ENCODE measurements around the gene LDLRAD2. TPM values are rescaled to one million over a fixed set of nuclear protein-coding genes. Genes with fewer than 3 reads are reported as not detected.

Gene LDLRAD2
- total RNA-seq, 1 experiment from 2014 or later = not detected

DNA sequence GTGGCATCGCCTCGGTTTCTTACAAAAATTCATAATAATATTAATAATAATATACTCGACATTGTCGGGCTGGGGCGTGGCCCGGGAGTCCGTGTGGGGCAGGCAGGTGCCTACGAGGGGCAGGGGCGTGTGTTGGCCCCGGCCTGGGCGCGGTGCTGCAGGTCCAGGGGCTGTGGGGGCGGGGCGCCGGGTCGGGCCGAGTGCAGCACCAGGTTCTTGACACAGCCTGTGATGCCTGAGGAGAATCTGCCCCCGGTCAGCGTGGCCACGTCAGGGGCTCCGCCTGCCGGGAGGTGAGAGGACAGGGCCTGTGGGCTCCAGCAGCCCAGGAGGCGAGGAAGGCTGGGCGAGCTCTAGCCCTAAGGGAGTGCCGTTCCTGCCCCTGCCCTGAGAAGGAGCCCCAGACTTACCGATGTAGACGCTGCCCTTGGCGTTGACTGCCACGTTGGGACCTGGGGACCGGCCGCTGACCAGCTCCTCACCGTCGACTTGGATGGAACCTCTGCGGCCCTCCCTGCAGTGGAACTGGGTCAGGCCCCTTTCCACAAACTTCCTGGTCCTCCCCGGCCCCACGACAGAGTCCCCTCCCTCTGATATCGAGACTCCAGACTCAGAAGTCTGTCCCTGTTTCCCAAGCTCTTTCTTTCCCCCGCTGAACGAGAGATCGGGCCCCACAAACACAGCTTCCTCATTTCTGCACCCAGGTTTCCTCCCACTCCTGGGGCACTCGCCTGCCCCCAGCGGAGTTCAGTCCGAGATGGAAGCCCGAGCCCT, 11.3 kb downstream of the LDLRAD2 start:
- no peak overlapping the region for H3K4me2 ChIP-seq (ENCODE audit: low read length)
- no peak for TF ChIP-seq CTCF (conservative IDR thresholded peaks at IDR 0.05; ENCODE audit: low read depth, low read length)
- TF ChIP-seq EZH2phosphoT487 (IDR thresholded peaks at IDR 0.05; ENCODE audit: borderline replicate concordance, low read length) = no peak
- no peak for TF ChIP-seq EZH2 (IDR thresholded peaks at IDR 0.05; ENCODE audit: low read length, unreplicated experiment)
- intact Hi-C loops (cut with micrococcal nuclease) = no loop called here
- H3K27me3 ChIP-seq (ENCODE audit: low read length) = no peaks in the 10 kb centered on the region
- H3K4me1 ChIP-seq (ENCODE audit: insufficient read depth, low read length) = no peaks in the 10 kb centered on the region; the same call in 1 of the 2 replicates
- POLR2A ChIA-PET (ENCODE audit: unreplicated experiment) = no interaction called here
- H3K36me3 ChIP-seq (ENCODE audit: low read depth, low read length) = no peaks in the 10 kb centered on the region; the same call in 1 of the 2 replicates
- H3K9ac ChIP-seq (ENCODE audit: low read length) = no peak overlapping the region
- no peaks in the 10 kb centered on the region for H3F3A ChIP-seq (ENCODE audit: low read length, unreplicated experiment)
- H3K9me2 ChIP-seq (replicated peaks; ENCODE audit: low read length) = no peaks in the 10 kb centered on the region
- H3K9me3 ChIP-seq (ENCODE audit: low read length) = no peaks in the 10 kb centered on the region
- no peak overlapping the region for H3K4me3 ChIP-seq (ENCODE audit: low read length)
- ATAC-seq (no peak), DNase-seq (no peak)
- H3K27ac ChIP-seq (ENCODE audit: low read length) = no peak overlapping the region
- no TSS peak for BruUV-seq (replicated peaks)
- H2AFZ ChIP-seq (ENCODE audit: low read length) = no peak overlapping the region
- H3K79me2 ChIP-seq (ENCODE audit: low read length) = no peaks in the 10 kb centered on the region
- CTCF ChIA-PET = no interaction called here
- no peaks in the 10 kb centered on the region for H4K20me1 ChIP-seq (ENCODE audit: low read length)

DNA sequence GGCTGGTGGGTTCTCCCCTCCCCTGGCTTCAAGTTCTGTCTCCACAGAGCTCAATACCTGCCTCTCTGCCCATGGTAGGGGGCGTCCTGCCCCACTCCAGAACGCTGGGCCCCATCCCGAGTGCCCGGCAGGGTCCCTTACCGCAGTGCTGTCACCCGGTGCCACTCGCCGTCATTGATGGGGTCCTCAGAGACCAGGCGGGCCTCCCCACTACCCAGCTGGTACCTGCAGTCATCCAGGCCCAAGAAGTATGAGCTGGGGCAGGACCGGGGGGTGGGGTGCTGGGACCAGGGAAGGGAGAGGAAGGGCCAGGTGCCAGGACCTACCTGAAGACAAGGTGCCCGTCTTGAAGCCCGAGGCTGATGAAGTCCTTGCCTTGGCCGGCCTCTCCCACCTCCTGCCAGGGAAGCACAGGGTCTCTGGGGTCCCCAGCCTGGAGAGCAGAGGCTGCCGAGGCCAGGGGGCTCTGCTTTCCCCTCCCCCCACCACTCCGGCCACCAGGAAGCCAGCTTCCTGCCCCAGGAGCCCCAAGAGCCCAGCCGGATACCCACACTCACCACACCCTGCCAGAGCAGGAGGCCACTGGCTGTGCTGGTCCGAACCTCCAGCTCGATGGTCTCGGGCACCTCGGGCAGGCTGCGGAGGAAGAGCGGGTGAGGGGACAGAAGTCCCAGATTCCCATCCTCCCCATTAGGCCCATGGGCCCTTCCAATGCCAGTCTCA, 12.1 kb downstream of the LDLRAD2 start:
- Histone ChIP-seq H4K20me1 (ENCODE audit: low read length) (no peaks in the 10 kb centered on the region), H3K27me3 (ENCODE audit: low read length) (no peaks in the 10 kb centered on the region), H3K9ac (ENCODE audit: low read length) (no peak overlapping the region), H3K9me3 (ENCODE audit: low read length) (no peaks in the 10 kb centered on the region), H2AFZ (ENCODE audit: low read length) (no peak overlapping the region), H3K36me3 (ENCODE audit: low read depth, low read length) (no peaks in the 10 kb centered on the region; the same call in 1 of the 2 replicates), H3F3A (ENCODE audit: low read length, unreplicated experiment) (no peaks in the 10 kb centered on the region), H3K4me3 (ENCODE audit: low read length) (no peak overlapping the region), H3K27ac (ENCODE audit: low read length) (no peak overlapping the region), H3K79me2 (ENCODE audit: low read length) (no peaks in the 10 kb centered on the region), H3K4me1 (ENCODE audit: insufficient read depth, low read length) (no peaks in the 10 kb centered on the region), H3K4me2 (ENCODE audit: low read length) (no peak overlapping the region), H3K9me2 (replicated peaks; ENCODE audit: low read length) (no peaks in the 10 kb centered on the region)
- POLR2A ChIA-PET (ENCODE audit: unreplicated experiment) = interaction anchor here (0.5 kb wide), 1 partner anchor 933 kb away, joined by 3 read pairs; no protein-coding TSS in a partner anchor
- TF ChIP-seq EZH2phosphoT487 (IDR thresholded peaks at IDR 0.05; ENCODE audit: borderline replicate concordance, low read length) (no peak), EZH2 (IDR thresholded peaks at IDR 0.05; ENCODE audit: low read length, unreplicated experiment) (no peak), CTCF (conservative IDR thresholded peaks at IDR 0.05; ENCODE audit: low read depth, low read length) (no peak)
- intact Hi-C loops (cut with micrococcal nuclease) = no loop called here
- CTCF ChIA-PET = no interaction called here
- DNase-seq (no peak), ATAC-seq (no peak)
- BruUV-seq (replicated peaks) = no TSS peak

Measured in PC-3 (cell line).